ENCODE data around the gene DPH5.

DNA sequence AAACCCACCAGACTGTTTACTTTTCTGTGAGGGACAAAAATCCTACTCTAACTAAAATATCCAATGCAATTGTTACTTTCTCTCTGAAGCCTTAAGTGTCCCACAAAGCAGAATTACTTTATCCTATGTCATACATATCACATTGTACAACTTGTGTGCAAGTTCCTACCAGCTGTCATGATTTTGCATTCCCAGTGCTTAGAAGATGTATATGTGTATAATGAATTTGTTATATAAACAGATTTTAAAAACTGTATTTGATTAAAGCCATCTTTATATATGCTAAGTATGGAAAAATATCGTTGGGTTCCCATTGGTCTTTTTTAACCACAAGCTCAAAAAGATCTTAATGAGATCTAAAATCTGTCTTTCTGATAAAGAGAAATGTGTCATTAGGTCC is 57.0 kb downstream of the DPH5 start:
- TF ChIP-seq FOXM1 (IDR thresholded peaks at IDR 0.05; ENCODE audit: borderline replicate concordance) = no peak
- TF ChIP-seq FOXK2 (IDR thresholded peaks at IDR 0.05) = no peak
- no peak for TF ChIP-seq HDGF (IDR thresholded peaks at IDR 0.05; ENCODE audit: borderline replicate concordance)
- no peak for TF ChIP-seq SP1 (IDR thresholded peaks at IDR 0.05)
- TF ChIP-seq L3MBTL2 (conservative IDR thresholded peaks at IDR 0.05) = no peak
